ENCODE measurements around the gene KIF18A. TPM values are rescaled to one million over a fixed set of nuclear protein-coding genes. Genes with fewer than 3 reads are reported as not detected.

The KIF18A gene
- total and polyA plus RNA-seq, 10 donors, result 0.54 to 6.6 (median 1.9) TPM

DNA sequence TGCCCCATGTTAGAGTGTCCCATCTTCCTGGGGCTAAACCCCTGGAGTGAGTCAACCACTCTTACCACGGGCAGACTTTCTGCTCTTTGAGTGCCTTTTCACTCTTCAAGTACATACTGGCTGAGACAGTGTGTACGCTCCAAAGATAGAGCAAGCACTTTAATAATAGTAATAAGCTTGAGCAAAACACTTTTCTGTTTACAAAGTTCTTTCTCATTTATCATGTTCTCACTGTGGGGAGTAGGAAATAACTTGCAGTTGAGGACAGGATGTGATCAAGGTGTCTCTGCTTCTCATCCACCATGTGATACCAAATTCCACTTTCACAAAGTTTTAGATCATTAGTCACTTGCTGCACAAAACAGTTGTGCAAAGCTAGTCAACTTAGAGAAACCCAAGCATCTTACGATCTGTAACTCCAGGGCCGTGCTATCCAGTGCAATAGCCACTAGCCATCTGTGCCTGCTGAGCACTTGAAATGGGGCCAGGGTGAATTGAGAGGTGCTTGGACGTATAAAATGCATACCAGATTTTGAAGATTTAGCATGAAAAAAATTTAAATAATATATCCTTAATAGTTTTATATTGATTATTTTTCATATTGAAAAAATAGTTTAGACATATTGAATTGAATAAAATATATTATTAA, 135.3 kb downstream of the KIF18A start:
- TF ChIP-seq, protein P1, sequence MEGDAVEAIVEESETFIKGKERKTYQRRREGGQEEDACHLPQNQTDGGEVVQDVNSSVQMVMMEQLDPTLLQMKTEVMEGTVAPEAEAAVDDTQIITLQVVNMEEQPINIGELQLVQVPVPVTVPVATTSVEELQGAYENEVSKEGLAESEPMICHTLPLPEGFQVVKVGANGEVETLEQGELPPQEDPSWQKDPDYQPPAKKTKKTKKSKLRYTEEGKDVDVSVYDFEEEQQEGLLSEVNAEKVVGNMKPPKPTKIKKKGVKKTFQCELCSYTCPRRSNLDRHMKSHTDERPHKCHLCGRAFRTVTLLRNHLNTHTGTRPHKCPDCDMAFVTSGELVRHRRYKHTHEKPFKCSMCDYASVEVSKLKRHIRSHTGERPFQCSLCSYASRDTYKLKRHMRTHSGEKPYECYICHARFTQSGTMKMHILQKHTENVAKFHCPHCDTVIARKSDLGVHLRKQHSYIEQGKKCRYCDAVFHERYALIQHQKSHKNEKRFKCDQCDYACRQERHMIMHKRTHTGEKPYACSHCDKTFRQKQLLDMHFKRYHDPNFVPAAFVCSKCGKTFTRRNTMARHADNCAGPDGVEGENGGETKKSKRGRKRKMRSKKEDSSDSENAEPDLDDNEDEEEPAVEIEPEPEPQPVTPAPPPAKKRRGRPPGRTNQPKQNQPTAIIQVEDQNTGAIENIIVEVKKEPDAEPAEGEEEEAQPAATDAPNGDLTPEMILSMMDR (IDR thresholded peaks at IDR 0.05 in 8 of 11, conservative IDR thresholded peaks at IDR 0.05 in 3 of 11), result no peak
- TF ChIP-seq POLR2A (IDR thresholded peaks at IDR 0.05) (no peak), POLR2AphosphoS5 (IDR thresholded peaks at IDR 0.05) (no peak)
- H3K27me3 ChIP-seq (replicated peaks in 1 of 7), result no peaks in the 10 kb centered on the region
- WGBS, 5 donors, result 66 to 80% (median 74%) methylated on average over 5 of the region's 5 CpGs
- no peak for DNase-seq
- H3K9me3 ChIP-seq, result no peaks in the 10 kb centered on the region
- H3K4me1 ChIP-seq, result no peaks in the 10 kb centered on the region
- intact Hi-C loops (cut with DNase I; ENCODE audit: low total_unique reads), result no loop called here
- H3K4me3 ChIP-seq, result no peak overlapping the region
- H3K27ac ChIP-seq, result no peak overlapping the region
- no peaks in the 10 kb centered on the region for H3K36me3 ChIP-seq

DNA sequence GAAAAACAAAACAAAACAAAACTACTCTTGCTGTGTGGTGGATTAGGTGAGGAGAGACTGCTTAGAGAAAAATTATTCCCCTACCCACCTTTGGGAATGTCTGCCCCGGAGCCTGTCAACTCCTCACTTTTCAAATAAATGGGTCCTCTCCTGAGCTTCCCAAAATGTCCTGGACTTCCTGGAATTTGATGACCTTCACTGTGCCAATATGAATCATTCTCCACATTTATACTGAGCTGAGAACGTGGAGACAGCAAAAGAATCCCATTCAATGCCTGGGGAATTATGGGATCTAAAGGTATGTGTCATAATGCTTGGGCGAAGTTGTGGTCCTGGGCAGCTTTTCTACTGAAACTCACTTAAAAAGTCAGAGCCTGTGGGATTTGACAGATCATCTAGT, 136.8 kb downstream of the KIF18A start:
- TF ChIP-seq POLR2AphosphoS5 (IDR thresholded peaks at IDR 0.05) (no peak), POLR2A (IDR thresholded peaks at IDR 0.05) (no peak)
- TF ChIP-seq, protein P1 (IDR thresholded peaks at IDR 0.05 in 8 of 11, conservative IDR thresholded peaks at IDR 0.05 in 3 of 11), result no peak
- WGBS, 5 donors, result 74 to 83% (median 80%) methylated on average over 3 of the region's 3 CpGs
- no peak overlapping the region for H3K27ac ChIP-seq

More for the DNA sequence above, 136.8 kb downstream of the KIF18A start:
- H3K27me3 ChIP-seq (replicated peaks in 1 of 7), result no peaks in the 10 kb centered on the region
- intact Hi-C loops (cut with DNase I; ENCODE audit: low total_unique reads), result no loop called here
- no peaks in the 10 kb centered on the region for H3K36me3 ChIP-seq
- H3K9me3 ChIP-seq, result no peaks in the 10 kb centered on the region
- no peak overlapping the region for H3K4me3 ChIP-seq
- H3K4me1 ChIP-seq, result no peaks in the 10 kb centered on the region
- no peak for DNase-seq

Small RNA genes within 50 kb of the gene (microRNA-seq; reads per million reads assigned to microRNA genes)
- 0.28 to 1.1 (median 0.72) reads per million in 3 donors for gene MIR610

Small RNA genes within 50 kb of the gene (small RNA-seq; reads per million reads assigned to genes)
- gene AC023206.1, result 0 reads per million in 4 donors
- 0 reads per million in 4 donors for gene MIR610

Other genes with a start within 250 kb of the KIF18A start
- gene METTL15, start 232 bp upstream of the KIF18A start, total RNA-seq, result 10 to 100 TPM; 13.8 to 23.7 (median 17.3) TPM
- 1 to 10 TPM; 3.7 to 4.7 (median 4.3) TPM for gene METTL15, start 232 bp upstream of the KIF18A start, polyA plus RNA-seq